Stomach (tissue), 4 donors: ENCODE results near the gene CAPN5.
A peak's percentile ranks its signal among the peaks of the same experiment; 100 is the strongest.

Experiments used
- EP300 ChIP-seq: sonication (generic); formaldehyde crosslinking; IDR thresholded peaks from one replicate; pipeline ENCODE4 v1.6.1; 2017; ENCODE audit warnings: antibody characterized with exemption
- POLR2A ChIP-seq, 4 donors: fragments of 450-650 bp; IDR thresholded peaks; one replicate each; pipeline ENCODE4 v1.6.1; 2016; ENCODE audit warnings: antibody characterized with exemption in 4 of 4, control low read depth in 2 of 4, mild to moderate bottlenecking in 1 of 4, moderate library complexity in 1 of 4
- TF ChIP-seq, protein P1 (sequence below), 7 experiments: fragments of 450-650 bp in 4 of 7; fragments of 200-600 bp in 3 of 7; sonication (generic) in 3 of 7; IDR thresholded peaks; one replicate each; pipeline ENCODE4 v1.5.1; 2016 to 2019; ENCODE audit warnings: antibody characterized with exemption in 7 of 7, control low read depth in 2 of 7, mild to moderate bottlenecking in 1 of 7

DNA sequence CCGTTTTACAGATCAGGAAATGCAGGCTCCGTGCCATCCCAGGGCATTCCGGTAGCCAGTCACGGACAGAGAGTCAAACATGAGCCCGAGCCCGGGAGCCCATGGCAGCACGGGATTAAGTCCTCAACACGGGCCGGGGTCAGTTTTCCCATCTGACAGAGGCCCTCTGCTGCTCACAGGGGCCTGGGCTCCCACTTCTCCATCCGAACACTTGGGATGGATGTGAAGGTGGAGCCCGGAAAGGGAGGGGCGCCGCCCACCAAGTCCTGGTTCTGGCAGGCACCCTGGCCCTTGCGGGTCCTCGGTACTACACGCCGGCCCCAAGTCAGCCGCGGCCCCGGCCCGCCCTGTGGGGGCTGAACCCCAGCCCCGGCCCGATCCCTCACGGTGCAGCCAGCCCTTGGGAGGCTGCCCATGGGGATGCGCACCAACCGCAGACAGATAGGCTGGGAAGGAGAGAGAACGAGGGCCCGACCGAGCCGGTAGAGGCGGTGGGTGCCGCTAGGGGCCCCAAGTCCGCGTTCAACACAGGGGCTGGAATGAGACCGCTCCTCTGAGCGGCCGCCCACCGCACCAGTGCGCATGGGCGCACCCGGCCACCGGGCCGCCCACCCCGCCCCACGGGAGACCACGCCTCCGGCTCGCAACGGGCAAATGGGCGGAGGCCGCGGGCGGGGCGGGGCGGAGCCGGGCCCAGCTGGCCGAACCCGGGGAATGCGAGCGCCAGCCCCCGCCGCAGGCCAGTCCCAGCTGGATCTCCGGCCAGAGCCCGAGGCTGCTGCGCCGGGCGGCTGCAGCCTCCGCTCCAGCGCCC is at the start of gene CAPN5:
- TF ChIP-seq, protein P1, sequence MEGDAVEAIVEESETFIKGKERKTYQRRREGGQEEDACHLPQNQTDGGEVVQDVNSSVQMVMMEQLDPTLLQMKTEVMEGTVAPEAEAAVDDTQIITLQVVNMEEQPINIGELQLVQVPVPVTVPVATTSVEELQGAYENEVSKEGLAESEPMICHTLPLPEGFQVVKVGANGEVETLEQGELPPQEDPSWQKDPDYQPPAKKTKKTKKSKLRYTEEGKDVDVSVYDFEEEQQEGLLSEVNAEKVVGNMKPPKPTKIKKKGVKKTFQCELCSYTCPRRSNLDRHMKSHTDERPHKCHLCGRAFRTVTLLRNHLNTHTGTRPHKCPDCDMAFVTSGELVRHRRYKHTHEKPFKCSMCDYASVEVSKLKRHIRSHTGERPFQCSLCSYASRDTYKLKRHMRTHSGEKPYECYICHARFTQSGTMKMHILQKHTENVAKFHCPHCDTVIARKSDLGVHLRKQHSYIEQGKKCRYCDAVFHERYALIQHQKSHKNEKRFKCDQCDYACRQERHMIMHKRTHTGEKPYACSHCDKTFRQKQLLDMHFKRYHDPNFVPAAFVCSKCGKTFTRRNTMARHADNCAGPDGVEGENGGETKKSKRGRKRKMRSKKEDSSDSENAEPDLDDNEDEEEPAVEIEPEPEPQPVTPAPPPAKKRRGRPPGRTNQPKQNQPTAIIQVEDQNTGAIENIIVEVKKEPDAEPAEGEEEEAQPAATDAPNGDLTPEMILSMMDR (IDR thresholded peaks at IDR 0.05), result peak in 4 of 7 experiments; percentile 22 to 30 (median 26)
- no peak for TF ChIP-seq EP300
- TF ChIP-seq POLR2A (IDR thresholded peaks at IDR 0.05), result peak in 1 of 4 donors; percentile 18
